Measurements from ENCODE around the gene S1PR2. TPM values are rescaled to one million over a fixed set of nuclear protein-coding genes. Genes with fewer than 3 reads are reported as not detected.
A peak's percentile ranks its signal among the peaks of the same experiment; 100 is the strongest.

Gene S1PR2
- total and polyA plus RNA-seq, 9 of the 15 experiments (the other 6 are each of a cell fraction or from before 2014, with no cell fraction given): 1.5 to 3.9 (median 2.0) TPM

DNA sequence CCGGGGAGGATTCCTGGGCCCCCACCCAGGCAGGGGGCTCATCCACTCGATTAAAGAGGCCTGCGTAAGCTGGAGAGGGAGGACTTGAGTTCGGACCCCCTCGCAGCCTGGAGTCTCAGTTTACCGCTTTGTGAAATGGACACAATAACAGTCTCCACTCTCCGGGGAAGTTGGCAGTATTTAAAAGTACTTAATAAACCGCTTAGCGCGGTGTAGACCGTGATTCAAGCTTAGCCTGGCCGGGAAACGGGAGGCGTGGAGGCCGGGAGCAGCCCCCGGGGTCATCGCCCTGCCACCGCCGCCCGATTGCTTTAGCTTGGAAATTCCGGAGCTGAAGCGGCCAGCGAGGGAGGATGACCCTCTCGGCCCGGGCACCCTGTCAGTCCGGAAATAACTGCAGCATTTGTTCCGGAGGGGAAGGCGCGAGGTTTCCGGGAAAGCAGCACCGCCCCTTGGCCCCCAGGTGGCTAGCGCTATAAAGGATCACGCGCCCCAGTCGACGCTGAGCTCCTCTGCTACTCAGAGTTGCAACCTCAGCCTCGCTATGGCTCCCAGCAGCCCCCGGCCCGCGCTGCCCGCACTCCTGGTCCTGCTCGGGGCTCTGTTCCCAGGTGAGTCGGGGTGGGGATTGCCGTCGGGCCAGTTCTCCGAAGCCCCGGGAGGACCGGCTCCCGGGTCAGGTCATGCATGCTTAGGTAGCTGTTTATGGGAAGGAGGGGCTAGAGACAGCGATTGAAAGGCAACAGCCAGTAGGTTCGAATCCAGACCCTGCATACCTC lies 39.7 kb upstream of the S1PR2 start, which contains the start of gene ICAM1 (continued):
- TF ChIP-seq, protein P1, sequence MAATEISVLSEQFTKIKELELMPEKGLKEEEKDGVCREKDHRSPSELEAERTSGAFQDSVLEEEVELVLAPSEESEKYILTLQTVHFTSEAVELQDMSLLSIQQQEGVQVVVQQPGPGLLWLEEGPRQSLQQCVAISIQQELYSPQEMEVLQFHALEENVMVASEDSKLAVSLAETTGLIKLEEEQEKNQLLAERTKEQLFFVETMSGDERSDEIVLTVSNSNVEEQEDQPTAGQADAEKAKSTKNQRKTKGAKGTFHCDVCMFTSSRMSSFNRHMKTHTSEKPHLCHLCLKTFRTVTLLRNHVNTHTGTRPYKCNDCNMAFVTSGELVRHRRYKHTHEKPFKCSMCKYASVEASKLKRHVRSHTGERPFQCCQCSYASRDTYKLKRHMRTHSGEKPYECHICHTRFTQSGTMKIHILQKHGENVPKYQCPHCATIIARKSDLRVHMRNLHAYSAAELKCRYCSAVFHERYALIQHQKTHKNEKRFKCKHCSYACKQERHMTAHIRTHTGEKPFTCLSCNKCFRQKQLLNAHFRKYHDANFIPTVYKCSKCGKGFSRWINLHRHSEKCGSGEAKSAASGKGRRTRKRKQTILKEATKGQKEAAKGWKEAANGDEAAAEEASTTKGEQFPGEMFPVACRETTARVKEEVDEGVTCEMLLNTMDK (IDR thresholded peaks at IDR 0.05; ENCODE audit: borderline replicate concordance, insufficient read depth, low read depth, low read length, poor library complexity, severe bottlenecking): peak; percentile 37
- TF ChIP-seq NR2C1 (IDR thresholded peaks at IDR 0.05) (peak; percentile 67), NR2C1 (tag; IDR thresholded peaks at IDR 0.05) (peak; percentile 68), MBD2 (IDR thresholded peaks at IDR 0.05; ENCODE audit: borderline replicate concordance, low read depth) (no peak; the same call in 1 of the 2 replicates), PTBP1 (IDR thresholded peaks at IDR 0.05; ENCODE audit: low read depth, low read length) (peak; percentile 90), SMAD2 (IDR thresholded peaks at IDR 0.05; ENCODE audit: low read depth, low read length) (no peak), ZNF133 (CRISPR knock-in tag; IDR thresholded peaks at IDR 0.05) (no peak), YY1 (IDR thresholded peaks at IDR 0.05; ENCODE audit: borderline replicate concordance in 1 of 3, control insufficient read depth in 1 of 3, extremely low read depth in 1 of 3, insufficient read depth in 3 of 3, insufficient read length in 1 of 3, insufficient replicate concordance in 2 of 3, low read depth in 1 of 3, low read length in 2 of 3) (peak in 2 of 3 experiments; percentile 48 to 57), RBBP5 (IDR thresholded peaks at IDR 0.05; ENCODE audit: borderline replicate concordance, insufficient read depth, low read length, poor library complexity, severe bottlenecking) (no peak), MYNN (IDR thresholded peaks at IDR 0.05) (0 out of 2 replicates have a peak, but pooled peaks have one; percentile 27), MYNN (CRISPR knock-in tag; IDR thresholded peaks at IDR 0.05) (no peak), ZFP36 (IDR thresholded peaks at IDR 0.05; ENCODE audit: low read depth, low read length, partially characterized antibody) (no peak), FUS (optimal IDR thresholded peaks at IDR 0.05; ENCODE audit: low read depth, low read length) (no peak)
- TF ChIP-seq, protein P2, sequence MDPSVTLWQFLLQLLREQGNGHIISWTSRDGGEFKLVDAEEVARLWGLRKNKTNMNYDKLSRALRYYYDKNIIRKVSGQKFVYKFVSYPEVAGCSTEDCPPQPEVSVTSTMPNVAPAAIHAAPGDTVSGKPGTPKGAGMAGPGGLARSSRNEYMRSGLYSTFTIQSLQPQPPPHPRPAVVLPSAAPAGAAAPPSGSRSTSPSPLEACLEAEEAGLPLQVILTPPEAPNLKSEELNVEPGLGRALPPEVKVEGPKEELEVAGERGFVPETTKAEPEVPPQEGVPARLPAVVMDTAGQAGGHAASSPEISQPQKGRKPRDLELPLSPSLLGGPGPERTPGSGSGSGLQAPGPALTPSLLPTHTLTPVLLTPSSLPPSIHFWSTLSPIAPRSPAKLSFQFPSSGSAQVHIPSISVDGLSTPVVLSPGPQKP (CRISPR knock-in tag; IDR thresholded peaks at IDR 0.05): no peak
- TF ChIP-seq, protein P3, sequence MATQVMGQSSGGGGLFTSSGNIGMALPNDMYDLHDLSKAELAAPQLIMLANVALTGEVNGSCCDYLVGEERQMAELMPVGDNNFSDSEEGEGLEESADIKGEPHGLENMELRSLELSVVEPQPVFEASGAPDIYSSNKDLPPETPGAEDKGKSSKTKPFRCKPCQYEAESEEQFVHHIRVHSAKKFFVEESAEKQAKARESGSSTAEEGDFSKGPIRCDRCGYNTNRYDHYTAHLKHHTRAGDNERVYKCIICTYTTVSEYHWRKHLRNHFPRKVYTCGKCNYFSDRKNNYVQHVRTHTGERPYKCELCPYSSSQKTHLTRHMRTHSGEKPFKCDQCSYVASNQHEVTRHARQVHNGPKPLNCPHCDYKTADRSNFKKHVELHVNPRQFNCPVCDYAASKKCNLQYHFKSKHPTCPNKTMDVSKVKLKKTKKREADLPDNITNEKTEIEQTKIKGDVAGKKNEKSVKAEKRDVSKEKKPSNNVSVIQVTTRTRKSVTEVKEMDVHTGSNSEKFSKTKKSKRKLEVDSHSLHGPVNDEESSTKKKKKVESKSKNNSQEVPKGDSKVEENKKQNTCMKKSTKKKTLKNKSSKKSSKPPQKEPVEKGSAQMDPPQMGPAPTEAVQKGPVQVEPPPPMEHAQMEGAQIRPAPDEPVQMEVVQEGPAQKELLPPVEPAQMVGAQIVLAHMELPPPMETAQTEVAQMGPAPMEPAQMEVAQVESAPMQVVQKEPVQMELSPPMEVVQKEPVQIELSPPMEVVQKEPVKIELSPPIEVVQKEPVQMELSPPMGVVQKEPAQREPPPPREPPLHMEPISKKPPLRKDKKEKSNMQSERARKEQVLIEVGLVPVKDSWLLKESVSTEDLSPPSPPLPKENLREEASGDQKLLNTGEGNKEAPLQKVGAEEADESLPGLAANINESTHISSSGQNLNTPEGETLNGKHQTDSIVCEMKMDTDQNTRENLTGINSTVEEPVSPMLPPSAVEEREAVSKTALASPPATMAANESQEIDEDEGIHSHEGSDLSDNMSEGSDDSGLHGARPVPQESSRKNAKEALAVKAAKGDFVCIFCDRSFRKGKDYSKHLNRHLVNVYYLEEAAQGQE (IDR thresholded peaks at IDR 0.05; ENCODE audit: borderline replicate concordance): peak; percentile 42; the same call in 1 of the 2 replicates
- TF ChIP-seq, protein P3 (CRISPR knock-in tag; IDR thresholded peaks at IDR 0.05; ENCODE audit: low read depth): 0 out of 2 replicates have a peak, but pooled peaks have one; percentile 35

Data from K562 (cell line).